GM10248 (cell line): Measurements from ENCODE around the gene GHDC.

Source experiments
- CTCF ChIA-PET: fragments of 300-600 bp; sonication (Branson Sonifier 250); formaldehyde crosslinking; extraction: SDS; loops from one replicate; lab custom pipeline; 2021; ENCODE audit warnings: antibody characterized with exemption; lab: Yijun Ruan, JAX
- POLR2A ChIA-PET: fragments of 350-650 bp; sonication (Branson Sonifier 250); formaldehyde crosslinking; extraction: SDS; loops from one replicate; lab custom pipeline; 2020; ENCODE audit warnings: antibody characterized with exemption; lab: Yijun Ruan, JAX
- DNase-seq: peaks from one replicate; pipeline ENCODE4 v3.0.0; 2012; ENCODE audit errors: extremely low spot score
- TF ChIP-seq, protein P1 (sequence below): IDR thresholded peaks from 2 replicates; pipeline ENCODE4 v1.5.1; 2012; ENCODE audit warnings: mild to moderate bottlenecking, low read depth; ENCODE audit errors: extremely low read depth, missing control alignments, control extremely low read depth

Gene GHDC

DNA sequence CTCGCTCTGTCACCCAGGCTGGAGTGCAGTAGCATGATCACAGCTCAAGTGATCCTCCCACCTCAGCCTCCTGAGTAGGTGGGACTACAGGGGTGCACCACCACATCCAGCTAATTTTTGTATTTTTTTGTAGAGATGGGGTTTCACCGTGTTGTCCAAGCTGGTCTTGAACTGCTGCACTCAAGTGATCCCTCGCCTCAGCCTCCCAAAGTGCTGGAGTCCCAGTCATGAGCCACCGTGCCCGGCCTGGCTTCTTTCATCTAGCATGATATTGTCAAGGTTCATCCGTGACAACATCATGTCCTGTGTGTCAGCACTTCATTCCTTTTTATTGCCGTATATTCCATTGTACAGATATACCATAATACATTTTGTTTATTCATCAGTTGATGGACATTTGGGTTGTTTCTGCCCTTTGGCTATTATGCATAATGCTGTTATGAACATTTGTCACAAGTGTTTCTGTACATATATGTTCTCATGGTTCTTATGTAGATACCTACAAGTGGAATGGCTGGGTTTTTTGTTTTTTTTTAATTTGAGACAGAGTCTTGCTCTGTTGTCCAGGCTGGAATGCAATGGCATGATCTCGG is 3.4 kb upstream of the GHDC start:
- no peak for DNase-seq
- ChIA-PET CTCF (interaction anchor here (1.6 to 4.4 kb wide), 5 partner anchors 10 to 25 kb away, joined by 4 to 27 read pairs (median 5); partner anchors contain the start of gene HCRT), POLR2A (no interaction called here)
- TF ChIP-seq, protein P1, sequence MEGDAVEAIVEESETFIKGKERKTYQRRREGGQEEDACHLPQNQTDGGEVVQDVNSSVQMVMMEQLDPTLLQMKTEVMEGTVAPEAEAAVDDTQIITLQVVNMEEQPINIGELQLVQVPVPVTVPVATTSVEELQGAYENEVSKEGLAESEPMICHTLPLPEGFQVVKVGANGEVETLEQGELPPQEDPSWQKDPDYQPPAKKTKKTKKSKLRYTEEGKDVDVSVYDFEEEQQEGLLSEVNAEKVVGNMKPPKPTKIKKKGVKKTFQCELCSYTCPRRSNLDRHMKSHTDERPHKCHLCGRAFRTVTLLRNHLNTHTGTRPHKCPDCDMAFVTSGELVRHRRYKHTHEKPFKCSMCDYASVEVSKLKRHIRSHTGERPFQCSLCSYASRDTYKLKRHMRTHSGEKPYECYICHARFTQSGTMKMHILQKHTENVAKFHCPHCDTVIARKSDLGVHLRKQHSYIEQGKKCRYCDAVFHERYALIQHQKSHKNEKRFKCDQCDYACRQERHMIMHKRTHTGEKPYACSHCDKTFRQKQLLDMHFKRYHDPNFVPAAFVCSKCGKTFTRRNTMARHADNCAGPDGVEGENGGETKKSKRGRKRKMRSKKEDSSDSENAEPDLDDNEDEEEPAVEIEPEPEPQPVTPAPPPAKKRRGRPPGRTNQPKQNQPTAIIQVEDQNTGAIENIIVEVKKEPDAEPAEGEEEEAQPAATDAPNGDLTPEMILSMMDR: no peak

- ChIA-PET CTCF (interaction anchor here (1.0 to 4.4 kb wide), 6 partner anchors 9 to 210 kb away, joined by 3 to 27 read pairs (median 16); partner anchors contain the start of genes HCRT and KCNH4), POLR2A (no interaction called here)
- DNase-seq: no peak
- TF ChIP-seq, protein P1: no peak
Observed at GRCh38 chr17:42193216-42193968, 902 bp downstream of the GHDC start.

- TF ChIP-seq, protein P1: no peak
- ChIA-PET CTCF (interaction anchor here (0.7 to 2.6 kb wide), 4 partner anchors 8 to 175 kb away, joined by 3 to 26 read pairs (median 14); partner anchors contain the start of genes DNAJC7, HCRT and KCNH4), POLR2A (interaction anchor here (0.7 kb wide), 1 partner anchor 56 kb away, joined by 11 read pairs; no protein-coding TSS in a partner anchor)
- no peak for DNase-seq
Observed at GRCh38 chr17:42192189-42193126, 1.8 kb downstream of the GHDC start.

GRCh38 chr17:42191275-42191608 is 3.1 kb downstream of the GHDC start:
- POLR2A ChIA-PET: no interaction called here
- CTCF ChIA-PET: interaction anchor here (1.2 to 1.7 kb wide), 4 partner anchors 10 to 171 kb away, joined by 4 to 9 read pairs (median 4); partner anchors contain the start of genes KCNH4 and NKIRAS2
- TF ChIP-seq, protein P1: no peak
- DNase-seq: no peak

DNA sequence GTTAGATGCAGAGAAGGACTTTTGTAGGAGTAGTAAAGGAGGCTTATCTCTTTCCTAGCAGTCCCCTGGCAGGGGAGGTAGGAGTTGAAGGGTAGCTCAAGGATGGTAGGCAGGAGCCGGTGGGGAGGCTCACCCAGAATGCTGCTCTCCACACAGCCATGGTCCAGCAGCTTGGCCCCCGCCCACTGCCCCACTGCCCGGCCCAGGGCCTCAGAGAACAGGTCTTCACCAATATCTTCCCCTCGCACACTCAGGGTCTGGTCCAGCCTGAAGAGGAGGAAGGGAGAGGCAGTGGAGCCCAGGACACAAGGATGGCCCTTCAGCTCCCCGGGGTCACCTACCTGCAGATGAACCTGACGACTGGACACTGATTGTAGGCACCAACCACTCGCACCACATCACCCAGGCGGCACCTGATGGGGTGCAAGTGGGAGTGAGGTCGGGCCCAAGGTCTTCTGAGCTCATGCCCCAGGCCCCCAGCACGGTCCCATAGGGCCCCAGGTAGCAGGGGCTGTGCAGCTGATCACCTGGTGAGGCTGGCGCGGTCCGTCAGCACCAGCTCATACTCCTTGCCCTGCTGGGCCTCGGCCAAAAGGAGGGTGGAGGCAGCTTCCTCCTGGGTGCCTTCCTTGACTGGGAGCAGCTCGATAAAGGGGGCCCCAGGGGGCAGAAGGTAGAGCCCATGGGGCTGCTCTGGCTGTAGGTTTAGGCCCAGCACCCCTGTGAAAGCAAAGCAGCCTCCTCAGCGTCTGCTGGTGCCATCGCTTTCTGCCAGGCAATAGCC is 3.6 kb downstream of the GHDC start:
- CTCF ChIA-PET: interaction anchor here (1.2 to 1.8 kb wide), 5 partner anchors 9 to 337 kb away, joined by 4 to 9 read pairs (median 5); partner anchors contain the start of genes KCNH4 and NKIRAS2
- POLR2A ChIA-PET: no interaction called here
- no peak for DNase-seq
- TF ChIP-seq, protein P1: no peak
